ENCODE results near the gene NKX2-3. TPM values are rescaled to one million over a fixed set of nuclear protein-coding genes. Genes with fewer than 3 reads are reported as not detected.
A peak's percentile ranks its signal among the peaks of the same experiment; 100 is the strongest.

Gene NKX2-3
- total RNA-seq, 1 experiment from 2014 or later = not detected

DNA sequence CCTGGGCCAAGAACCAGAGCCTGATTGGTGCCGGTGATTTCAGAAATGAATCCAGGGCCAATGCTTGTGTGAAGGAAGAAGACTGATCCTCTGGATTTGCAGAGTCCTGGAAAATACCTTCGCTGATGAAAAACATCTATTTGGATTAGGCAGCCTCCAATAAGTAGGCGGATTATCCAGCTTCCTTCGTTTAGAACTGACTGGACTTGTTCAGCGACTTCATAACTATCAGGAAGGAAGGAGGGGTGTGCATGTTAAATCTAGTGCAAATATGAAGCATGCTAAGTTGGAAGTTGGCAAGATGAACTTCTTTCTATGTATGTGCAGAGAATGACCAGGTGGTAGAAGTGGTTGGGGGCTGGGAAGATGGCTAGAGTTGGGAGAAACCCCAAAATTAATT, 41.0 kb downstream of the NKX2-3 start:
- no peak for DNase-seq (ENCODE audit: low spot score)

GRCh38 chr10:99579971-99580370, 47.2 kb downstream of the NKX2-3 start:
- DNase-seq (ENCODE audit: low spot score) = peak; percentile 34

GRCh38 chr10:99582255-99582770, 49.6 kb downstream of the NKX2-3 start:
- no peak for DNase-seq (ENCODE audit: low spot score)

DNA sequence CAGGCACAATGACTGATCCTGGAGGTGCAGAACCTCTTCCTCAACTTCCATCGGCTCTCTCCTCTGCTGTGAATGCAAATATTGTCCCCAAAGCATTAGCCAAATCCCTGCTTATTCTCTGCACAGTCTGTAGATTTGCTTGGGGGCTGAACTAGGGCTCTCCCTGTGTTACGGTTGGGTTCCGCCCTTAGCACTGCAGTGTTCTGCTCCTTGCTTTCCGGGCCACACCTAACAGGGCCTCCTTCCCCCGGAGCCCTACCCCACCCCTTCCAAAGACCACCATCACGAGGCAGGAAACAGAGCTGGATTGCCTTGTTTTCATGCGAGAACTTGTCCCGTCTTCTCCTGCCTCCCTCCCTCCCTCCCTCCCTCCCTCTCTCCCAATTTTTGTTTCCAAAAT, 50.9 kb downstream of the NKX2-3 start:
- no peak for DNase-seq (ENCODE audit: low spot score)

Other genes with a start within 250 kb of the NKX2-3 start
- not detected in 2 replicates for gene CNNM1, start 203.6 kb upstream of the NKX2-3 start, total RNA-seq (2014; rRNA removed; shearing (Covaris generic))
- 50.7 and 58.8 TPM in 2 replicates for gene GOT1, start 102.3 kb upstream of the NKX2-3 start, total RNA-seq (2014; rRNA removed; shearing (Covaris generic))
- 7.1 and 19.8 TPM in 2 replicates for gene SLC25A28, start 87.5 kb downstream of the NKX2-3 start, total RNA-seq (2014; rRNA removed; shearing (Covaris generic))
- gene ENTPD7, start 126.6 kb downstream of the NKX2-3 start, total RNA-seq (2014; rRNA removed; shearing (Covaris generic)) = 12.9 and 21.0 TPM in 2 replicates
- gene COX15, start 199.2 kb downstream of the NKX2-3 start, total RNA-seq (2014; rRNA removed; shearing (Covaris generic)) = 46.6 and 48.8 TPM in 2 replicates
- gene CUTC, start 199.3 kb downstream of the NKX2-3 start, total RNA-seq (2014; rRNA removed; shearing (Covaris generic)) = 36.8 and 39.4 TPM in 2 replicates
- gene ABCC2, start 249.7 kb downstream of the NKX2-3 start, total RNA-seq (2014; rRNA removed; shearing (Covaris generic)) = 2.1 and 4.0 TPM in 2 replicates

Measured in H4 (cell line).